G401 (cell line): ENCODE data around the gene GPR63. TPM values are rescaled to one million over a fixed set of nuclear protein-coding genes. Genes with fewer than 3 reads are reported as not detected.
A peak's percentile ranks its signal among the peaks of the same experiment; 100 is the strongest.
"Not testable (repeated sequence)": the region's sequence is repeated elsewhere in the genome, so short reads cannot be mapped to it uniquely, and the experiment has no call there.

Experiments
- DNase-seq: peaks from one replicate; pipeline ENCODE4 v3.0.0-alpha.2; 2015; ENCODE audit warnings: low spot score
- in situ Hi-C: cut with HindIII; loops from 2 replicates; pipeline ENCODE4 v1.10.0; 2016; ENCODE audit warnings: low sequenced_read_pairs, mixed read lengths
- total RNA-seq: library from RNA; depleted of rRNA; stranded (reverse); fragments of >200 nt; shearing (Covaris generic); gene quantifications from 2 replicates; pipeline ENCODE4 v1.2.3, GENCODE V29; 2014; rRNA removed

Gene GPR63, protein sequence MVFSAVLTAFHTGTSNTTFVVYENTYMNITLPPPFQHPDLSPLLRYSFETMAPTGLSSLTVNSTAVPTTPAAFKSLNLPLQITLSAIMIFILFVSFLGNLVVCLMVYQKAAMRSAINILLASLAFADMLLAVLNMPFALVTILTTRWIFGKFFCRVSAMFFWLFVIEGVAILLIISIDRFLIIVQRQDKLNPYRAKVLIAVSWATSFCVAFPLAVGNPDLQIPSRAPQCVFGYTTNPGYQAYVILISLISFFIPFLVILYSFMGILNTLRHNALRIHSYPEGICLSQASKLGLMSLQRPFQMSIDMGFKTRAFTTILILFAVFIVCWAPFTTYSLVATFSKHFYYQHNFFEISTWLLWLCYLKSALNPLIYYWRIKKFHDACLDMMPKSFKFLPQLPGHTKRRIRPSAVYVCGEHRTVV
- total RNA-seq, result not detected in 2 replicates

DNA sequence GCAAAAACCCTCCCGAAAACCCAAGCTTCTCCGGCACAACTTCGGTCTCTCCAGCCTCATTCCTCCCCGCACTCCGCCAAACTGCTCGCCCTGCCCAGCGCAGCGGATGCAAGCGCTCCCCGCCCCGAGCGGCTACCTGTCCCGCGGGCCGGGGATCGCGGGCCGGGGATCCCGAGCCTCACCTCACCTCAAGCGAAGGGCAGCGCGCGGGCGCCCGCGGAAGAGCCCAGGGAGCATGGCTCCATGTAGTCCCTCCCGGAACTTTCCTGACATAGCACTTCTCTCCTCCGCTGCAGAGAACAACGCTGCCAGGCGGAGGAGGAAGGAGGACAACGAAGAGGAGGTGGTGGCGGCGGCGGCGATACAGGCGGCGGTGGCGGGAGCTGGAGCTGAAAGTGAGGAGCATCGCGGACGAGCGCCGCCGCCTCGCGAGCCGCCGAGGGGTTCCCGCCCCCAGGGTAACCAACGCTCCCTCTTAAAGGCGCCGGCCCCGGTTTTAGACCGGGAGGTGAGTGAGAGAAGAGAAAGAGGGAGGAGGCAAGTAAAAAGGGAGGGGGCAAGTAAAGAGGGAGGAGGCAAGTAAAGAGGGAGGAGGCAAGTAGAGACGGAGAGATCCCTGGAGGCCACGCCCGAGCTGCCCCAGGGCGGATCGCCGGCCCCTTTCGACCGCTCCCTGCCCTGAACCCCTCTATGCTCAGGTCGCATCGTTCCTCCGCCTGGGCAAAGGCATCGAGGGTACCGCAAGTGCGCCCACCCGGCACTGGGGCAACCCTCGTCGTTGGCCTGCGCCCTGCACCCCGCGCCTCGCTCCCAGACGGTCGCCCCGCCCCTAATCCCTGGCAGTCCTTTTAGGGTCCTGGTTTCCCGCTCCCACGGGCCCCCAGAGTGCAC is at the start of gene GPR63:
GPR63 (minus strand) TSS at position 397 of the 891 bp plus-strand sequence. CDS start 37,746 bp downstream, outside the sequence.
- in situ Hi-C loops, result no loop called here
- peak; percentile 44 for DNase-seq

DNA sequence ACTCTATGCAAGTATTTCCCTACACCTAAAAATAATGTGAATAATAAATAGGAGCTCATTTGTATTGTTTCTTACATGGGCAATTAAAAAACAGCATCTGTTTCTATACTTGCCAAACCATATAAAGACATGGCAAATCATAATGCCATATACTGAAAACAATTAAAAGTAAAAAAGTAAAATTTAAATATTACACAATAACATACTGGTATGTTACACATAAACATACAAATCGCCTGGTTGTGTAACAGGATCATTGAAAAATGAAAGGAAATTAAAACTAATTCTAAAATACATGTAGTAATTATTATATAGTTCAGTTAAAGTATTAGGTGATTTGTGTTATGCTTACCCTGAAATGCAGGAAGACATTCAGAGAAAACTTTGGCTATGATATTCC is 49.2 kb upstream of the GPR63 start:
- in situ Hi-C loops, result no loop called here
- DNase-seq, result no peak

DNA sequence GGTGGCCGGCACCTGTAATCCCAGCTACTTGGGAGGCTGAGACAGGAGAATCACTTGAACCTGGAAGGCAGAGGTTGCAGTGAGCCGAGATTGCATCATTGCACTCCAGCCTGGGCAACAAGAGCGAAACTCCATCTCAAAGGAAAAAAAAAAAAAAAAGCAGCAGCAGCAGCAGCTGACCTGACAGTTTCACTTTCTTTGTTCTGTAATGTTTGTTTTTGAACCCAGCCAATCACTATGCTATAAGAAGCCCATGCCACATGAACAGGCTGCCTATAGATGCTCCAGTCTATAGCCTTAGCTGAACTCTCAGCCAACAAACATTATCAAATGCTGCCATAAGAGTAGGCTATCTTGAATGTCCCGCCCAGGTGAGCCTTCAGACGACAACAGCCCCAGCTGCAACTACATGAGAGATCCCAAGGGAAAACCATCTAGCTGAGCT is 47.9 kb upstream of the GPR63 start:
- DNase-seq, in situ Hi-C loops: not testable (repeated sequence)

DNA sequence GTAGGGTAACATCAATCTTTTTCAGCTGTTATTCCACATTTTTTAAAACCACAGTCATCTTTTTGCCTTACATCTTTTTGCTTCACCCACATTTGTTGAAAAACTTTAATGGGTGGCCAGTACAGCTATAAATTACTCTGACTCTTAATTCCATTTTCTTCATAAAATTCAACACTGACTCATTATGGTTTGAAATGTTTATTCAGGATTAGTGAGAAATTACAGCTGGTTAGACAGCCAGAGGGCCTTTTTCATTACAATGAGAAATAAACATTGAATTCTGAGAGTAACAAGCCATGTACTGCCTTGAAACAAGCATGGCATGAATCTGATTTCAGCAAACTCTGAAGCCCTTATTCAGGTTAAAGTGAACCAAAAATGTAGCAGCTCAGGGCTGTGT is 40.9 kb upstream of the GPR63 start:
- in situ Hi-C loops, result no loop called here
- no peak for DNase-seq

DNA sequence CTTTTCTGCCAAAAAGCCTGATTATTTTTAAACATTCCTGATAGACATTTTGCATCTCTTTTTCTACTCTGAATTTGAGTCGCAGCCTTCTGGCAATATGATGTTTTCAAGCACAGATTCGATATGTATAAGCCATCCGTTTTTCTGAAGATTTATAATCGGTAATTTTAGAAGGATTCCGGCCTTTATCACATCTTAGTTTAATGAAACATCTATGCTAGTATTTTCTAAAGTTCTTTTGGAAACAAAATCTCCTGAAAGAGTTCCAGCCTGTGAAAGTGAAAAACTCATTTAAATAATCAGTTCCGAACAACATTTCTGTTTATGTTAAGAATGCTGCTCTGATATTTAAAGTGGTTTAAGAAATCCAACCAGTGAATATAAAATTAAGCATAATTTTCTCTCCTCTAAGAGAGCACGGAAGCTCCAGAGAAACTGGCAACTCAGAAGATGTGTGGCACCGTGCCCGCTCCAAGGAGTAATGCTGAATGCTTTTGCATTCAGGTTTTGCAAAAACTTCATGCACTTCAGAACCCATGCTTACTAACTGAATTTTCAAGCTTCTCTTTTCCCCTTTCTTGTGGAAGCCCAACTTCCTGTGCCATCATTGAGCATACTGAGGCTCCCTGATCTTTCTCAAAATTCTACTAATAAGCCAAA is 39.7 kb upstream of the GPR63 start:
- in situ Hi-C loops, result no loop called here
- DNase-seq, result no peak

DNA sequence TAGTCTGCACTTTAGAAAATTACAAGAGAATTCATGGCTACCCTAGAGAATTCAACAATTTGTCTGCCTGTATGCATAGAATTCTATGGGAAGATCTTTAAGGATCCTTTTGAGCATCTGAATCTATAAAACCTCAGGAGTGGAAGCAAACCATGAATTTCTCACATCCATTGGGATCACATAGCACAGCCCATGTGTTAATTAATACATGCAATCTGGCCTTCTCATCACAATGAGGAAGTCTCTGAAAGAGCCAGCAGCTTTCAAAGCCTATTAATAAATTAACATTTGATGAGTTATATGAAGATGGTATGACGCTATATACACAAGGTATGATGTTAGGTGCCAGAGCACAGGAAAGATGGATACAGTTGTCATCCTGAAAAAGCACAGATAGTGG is 35.7 kb upstream of the GPR63 start:
- no peak for DNase-seq
- in situ Hi-C loops, result no loop called here

DNA sequence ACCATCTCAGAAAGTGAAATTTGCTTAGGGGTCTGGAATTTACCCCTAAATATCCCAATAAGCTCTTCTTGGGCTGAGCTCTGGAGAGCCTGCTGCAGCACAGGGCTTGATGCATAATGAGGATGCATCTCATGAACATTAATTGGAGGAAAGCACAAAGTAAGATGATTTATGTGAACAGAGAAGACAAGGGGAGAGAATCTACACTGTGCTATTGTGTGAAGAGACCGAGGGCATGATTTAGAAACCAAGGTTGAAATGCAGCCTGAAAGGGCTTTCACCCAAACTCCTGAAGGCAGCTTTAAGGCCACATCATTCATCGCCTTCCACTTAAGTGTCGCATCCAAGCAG is 27.8 kb upstream of the GPR63 start:
- no peak for DNase-seq
- in situ Hi-C loops, result no loop called here

DNA sequence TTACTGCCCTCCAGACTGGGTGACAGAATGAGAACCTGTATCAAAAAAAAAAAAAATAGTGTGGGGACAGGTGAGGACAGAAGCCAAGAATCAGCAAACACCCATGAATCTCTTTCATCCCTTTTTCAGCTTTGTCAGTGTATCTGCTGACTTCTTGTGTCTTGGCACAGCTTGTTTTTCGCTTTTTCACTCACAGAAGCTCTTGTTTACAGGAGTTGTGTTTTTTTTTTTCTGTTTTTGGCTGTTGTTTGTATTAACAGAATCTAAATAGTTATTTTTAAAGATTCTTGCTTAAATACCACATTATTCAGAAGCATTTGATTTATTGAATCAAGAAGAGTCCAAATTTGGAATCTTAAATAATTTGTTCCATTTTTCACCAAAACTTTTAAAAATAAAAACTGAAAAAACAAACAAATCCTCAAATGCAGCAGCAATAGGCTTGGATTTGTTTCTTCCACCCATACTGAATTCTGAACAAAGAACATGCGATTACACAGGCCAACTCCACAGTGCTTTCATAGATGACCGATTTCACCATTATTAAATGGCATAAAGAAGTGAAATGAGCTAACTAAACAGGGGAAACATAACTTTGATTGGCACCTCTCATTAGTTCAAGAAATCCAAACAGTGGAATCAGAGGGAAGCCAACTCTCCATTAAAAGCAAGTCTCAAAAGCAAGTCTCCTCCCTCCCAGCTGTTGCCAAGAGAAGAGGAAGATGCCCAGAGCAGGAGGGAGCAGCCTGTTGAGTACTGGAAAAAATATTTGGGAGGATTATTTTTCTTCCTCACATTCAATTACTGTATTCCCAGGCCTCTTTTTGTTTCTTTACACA is 27.2 kb upstream of the GPR63 start:
- in situ Hi-C loops, result no loop called here
- DNase-seq, result no peak

DNA sequence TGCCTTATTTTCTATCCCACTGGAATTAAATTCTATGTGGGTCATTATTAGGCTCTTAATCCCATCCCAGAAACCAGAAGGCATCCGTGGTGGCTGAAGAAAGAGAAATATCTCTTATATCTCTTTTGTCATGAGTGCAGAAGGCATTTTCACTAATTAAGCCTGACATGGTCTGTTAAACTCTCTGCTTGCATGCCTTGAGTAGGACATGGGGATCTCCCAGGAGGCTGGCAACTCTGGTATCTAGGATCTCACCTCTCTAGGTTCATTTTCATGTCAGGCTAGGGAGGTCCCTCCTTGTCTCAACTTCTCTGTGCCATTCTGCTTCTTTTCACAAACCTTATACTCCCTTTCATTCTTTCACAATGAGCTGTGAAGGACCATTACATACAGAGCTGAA is 25.3 kb upstream of the GPR63 start:
- no peak for DNase-seq

DNA sequence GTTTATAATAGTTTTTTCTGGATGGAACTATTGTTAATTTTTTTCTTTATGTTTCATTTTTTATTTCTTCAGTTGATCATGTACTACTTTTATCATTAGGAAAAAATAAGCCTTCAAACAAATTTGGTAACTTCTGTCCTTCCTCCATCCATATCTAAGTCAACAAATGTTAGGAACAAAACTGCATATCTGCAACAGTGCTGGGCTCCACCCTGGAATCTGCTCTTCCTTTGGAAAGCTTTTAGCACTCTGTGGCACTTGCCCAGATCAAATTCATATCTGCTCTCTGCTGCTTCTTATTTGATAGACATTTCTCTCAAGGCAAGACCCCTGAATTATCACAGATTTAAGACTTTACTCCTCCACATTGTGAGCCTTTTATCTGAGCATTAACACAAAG is 24.3 kb upstream of the GPR63 start:
- in situ Hi-C loops, result no loop called here
- DNase-seq, result no peak

More for the DNA sequence above, 25.3 kb upstream of the GPR63 start:
- in situ Hi-C loops, result no loop called here

DNA sequence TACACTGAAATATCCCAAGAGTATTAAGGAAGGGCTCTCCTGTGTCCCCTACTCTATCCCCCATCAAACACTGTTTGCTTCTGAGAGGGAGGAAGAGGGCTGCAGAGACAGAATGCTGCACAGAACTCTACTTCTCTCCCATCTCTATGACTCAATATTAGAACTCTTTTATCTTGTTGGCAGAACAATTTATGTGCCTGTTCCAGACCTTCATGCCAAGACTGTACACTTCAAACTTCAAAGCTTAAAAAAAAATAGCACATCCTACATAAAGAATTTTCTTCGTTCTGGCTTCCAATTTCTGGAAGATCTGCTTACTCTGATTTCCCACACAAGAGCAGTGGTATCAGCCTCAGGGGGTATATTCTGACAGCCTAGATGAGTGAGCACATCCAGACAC is 19.6 kb upstream of the GPR63 start:
- in situ Hi-C loops, result no loop called here
- DNase-seq, result no peak

DNA sequence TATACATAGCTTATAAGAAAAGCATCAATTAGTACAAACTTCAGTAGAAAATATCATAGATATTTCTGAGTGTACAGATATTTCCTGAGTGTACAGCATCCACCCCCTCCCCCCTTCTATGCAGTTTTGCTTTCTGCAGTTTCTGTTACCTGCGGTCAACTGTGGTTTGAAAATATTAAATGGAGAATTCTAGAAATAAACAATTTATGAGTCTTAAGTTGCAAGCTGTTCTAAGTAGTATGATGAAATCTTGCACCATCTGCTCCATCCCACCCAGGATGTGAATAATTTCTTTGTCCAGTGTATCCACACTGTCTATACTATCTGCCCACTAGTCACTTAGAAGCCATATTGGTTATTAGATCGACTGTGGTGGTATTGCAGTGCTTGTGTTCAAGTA is 15.8 kb upstream of the GPR63 start:
- in situ Hi-C loops, result no loop called here
- no peak for DNase-seq

DNA sequence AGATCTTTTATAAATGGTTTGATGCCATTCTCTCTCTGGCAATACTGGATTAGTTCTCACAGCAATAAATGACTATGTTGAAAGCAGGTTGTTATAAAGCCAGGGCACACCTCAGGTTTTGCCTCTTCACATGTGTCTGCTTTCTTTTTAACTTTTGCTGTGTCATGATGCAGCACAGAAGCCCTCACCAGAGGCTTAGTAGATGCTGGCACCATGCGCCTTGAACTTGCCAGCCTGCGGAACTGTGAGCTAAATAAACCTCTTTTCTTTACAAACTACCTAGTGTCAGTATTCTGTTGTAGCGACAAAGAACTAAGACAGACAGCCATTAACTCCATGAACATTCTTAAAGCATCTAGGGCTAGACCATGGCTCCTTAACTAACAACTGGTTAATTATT is 15.3 kb upstream of the GPR63 start:
- DNase-seq, result no peak
- in situ Hi-C loops, result no loop called here

DNA sequence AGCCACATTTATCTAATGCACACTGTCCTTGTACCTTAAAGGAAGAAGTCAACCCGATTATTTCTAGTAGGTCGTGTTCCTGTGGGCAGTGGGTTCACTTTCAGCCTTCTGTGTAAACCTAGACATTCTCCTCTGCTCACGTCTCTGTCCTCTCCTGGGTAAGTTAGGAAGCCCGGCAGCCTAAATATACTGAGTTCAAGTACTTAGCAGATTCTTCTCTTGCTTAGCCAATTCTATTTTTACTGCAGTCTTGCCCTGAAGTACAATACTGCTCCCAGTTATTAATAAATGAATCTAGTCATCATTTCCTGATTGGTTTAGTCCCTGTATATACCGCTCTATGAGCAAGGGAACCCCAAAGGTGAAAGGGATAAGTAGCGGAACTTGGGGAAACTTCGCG is 14.6 kb upstream of the GPR63 start:
- in situ Hi-C loops, result no loop called here
- DNase-seq, result no peak

DNA sequence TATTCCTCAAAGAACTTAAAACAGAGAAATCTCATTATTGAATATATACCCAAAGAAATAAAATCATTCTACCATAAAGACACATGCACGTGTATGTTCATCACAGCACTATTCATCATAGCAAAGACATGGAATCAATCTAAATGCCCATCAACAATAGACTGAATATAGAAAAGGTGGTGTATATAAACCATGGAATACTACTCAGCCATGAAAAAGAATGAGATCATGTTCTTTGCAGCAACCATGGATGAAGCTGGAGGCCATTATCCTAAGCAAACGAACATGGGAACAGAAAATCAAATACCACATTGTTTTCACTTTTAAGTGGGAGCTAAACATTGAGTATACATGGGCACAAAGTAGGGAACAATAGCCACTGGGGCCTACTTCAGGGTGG is 12.3 kb upstream of the GPR63 start:
- DNase-seq, result no peak
- in situ Hi-C loops, result no loop called here

DNA sequence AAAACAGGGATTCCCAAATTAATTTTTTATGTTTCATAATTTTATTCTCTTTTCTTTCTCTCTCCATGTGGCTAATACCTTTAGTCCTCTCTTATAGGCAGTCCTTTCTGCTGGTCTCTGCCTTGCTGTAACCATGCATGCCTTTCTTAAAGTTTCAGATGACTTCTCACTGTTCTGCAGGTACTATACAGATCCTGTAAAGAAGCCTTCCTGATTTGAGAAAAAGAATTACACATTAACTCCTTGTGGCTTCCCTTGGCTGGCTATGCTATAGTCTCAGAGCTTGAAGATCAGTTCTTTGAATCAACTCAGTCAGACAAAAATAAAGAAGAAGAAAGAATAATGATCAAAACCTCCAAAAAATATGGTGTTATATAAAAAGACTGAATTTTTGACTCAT is 7.3 kb upstream of the GPR63 start:
- no peak for DNase-seq
- in situ Hi-C loops, result no loop called here

DNA sequence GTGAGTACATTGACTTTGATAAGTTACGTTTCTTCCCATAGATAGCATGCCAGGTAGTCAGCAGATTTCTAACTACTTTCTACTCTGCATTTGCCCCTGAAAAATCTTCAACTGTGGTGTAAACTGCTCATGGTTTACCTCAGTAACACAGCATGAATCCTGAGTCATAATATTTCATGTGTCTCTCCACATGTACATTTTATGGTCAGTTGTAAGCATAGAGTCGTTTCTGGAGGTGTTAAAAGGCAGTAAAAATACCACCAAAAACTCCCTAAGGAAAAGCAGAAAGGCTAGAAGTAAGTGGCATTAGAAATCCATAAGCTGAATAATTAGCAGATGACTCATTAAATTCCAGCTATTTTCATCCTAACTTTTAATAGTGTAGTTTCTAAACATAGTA is 4.1 kb upstream of the GPR63 start:
- no peak for DNase-seq
- in situ Hi-C loops, result no loop called here

DNA sequence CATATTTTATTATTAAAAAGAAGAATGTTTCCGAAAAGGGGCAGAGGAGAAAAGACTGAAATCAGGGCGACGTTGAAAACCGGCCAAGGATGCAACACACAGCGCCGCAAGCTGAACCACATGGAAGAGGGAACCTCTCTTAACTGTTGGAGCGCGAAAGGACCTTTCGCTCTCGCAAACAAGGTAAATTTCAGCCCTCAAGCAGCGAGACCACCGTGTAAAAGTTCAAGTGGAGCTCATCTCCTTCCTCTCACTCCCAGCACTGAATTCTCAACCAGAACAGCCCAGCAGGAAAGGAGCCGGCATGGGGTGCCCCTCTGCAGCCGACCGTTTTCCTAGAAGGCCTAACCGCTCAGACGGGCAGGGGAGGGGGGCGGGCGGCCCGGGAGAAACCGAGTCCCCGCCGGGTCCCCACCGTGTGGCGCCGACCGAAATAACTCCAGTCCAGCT is 621 bp downstream of the GPR63 start:
- in situ Hi-C loops, result no loop called here
- peak; percentile 29 for DNase-seq

DNA sequence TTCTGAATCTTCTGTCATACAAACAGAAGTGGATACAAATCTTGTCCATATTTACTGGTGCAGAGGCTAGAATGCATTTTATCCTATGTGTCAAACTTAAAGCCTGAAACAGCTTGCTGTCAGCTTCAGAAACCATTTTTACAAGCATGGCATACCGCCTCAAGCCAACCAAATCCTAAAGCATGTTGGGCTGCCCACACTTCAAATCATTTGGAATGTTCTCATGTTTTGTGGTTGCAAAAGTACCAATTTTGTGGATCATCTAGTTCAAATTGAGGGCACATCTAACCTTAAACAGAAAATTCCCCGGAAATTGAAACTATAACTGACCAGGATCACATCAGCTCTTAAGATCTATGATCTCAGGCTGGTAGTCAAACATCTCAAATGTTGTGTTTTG is 3.2 kb downstream of the GPR63 start:
- in situ Hi-C loops, result no loop called here
- no peak for DNase-seq
